NT2/D1 (cell line): ENCODE measurements around the gene TTLL11.

Experiments
- DNase-seq: peaks from one replicate; pipeline ENCODE4 v3.0.0-alpha.2; 2011; ENCODE audit warnings: low read depth, low spot score
- H3K27me3 ChIP-seq: 2 replicates; pipeline ENCODE4 v1.6.0; 2011; ENCODE audit warnings: mild to moderate bottlenecking; ENCODE audit not compliant: insufficient read length, insufficient read depth
- H3K36me3 ChIP-seq: 2 replicates; pipeline ENCODE4 v1.6.1; 2011; ENCODE audit warnings: mild to moderate bottlenecking, low read length, mixed read lengths; ENCODE audit not compliant: insufficient read depth, insufficient read length
- H3K4me1 ChIP-seq: 2 replicates; pipeline ENCODE4 v1.5.1; 2011; ENCODE audit not compliant: insufficient read depth, insufficient read length
- H3K4me3 ChIP-seq: 2 replicates; pipeline ENCODE4 v1.5.1; 2011; ENCODE audit warnings: low read depth; ENCODE audit not compliant: insufficient read length
- H3K9ac ChIP-seq: 2 replicates; pipeline ENCODE4 v1.6.0; 2011; ENCODE audit warnings: low read depth; ENCODE audit not compliant: insufficient read length
- H3K9me3 ChIP-seq: 2 replicates; pipeline ENCODE4 v1.5.1; 2011; ENCODE audit warnings: mild to moderate bottlenecking, low read length; ENCODE audit not compliant: insufficient read depth
- SUZ12 ChIP-seq: IDR thresholded peaks from 2 replicates; pipeline ENCODE4 v1.6.1; 2011; ENCODE audit not compliant: insufficient read length, insufficient read depth; ENCODE audit errors: extremely low read depth
- YY1 ChIP-seq: IDR thresholded peaks from 2 replicates; pipeline ENCODE4 v1.6.1; 2011; ENCODE audit not compliant: insufficient read length, insufficient read depth
- ZNF274 ChIP-seq: IDR thresholded peaks from 2 replicates; pipeline ENCODE4 v1.6.1; 2011; ENCODE audit warnings: mild to moderate bottlenecking, low read depth, low read length

TTLL11 gene

GRCh38 chr9:122124048-122124447 is 30.9 kb upstream of the TTLL11 start:
- Histone ChIP-seq H3K4me3 (no peak overlapping the region), H3K27me3 (peaks cover 26% of the 10 kb centered on the region), H3K4me1 (peaks cover 25% of the 10 kb centered on the region), H3K9me3 (no peaks in the 10 kb centered on the region), H3K9ac (no peak overlapping the region), H3K36me3 (no peaks in the 10 kb centered on the region)
- no peak for DNase-seq
- TF ChIP-seq YY1 (no peak), SUZ12 (no peak), ZNF274 (no peak)

GRCh38 chr9:122122903-122123632 is 30.0 kb upstream of the TTLL11 start:
- H3K9ac ChIP-seq: no peak overlapping the region
- TF ChIP-seq YY1 (no peak), SUZ12 (no peak), ZNF274 (no peak)

GRCh38 chr9:122122468-122122867 is 29.4 kb upstream of the TTLL11 start:
- Histone ChIP-seq H3K4me3 (no peak overlapping the region), H3K36me3 (no peaks in the 10 kb centered on the region), H3K27me3 (peaks cover 23% of the 10 kb centered on the region), H3K9me3 (no peaks in the 10 kb centered on the region), H3K9ac (no peak overlapping the region), H3K4me1 (peaks cover 22% of the 10 kb centered on the region)
- no peak for DNase-seq
- TF ChIP-seq ZNF274 (no peak), YY1 (no peak), SUZ12 (no peak)

More at GRCh38 chr9:122122903-122123632, 30.0 kb upstream of the TTLL11 start:
- Histone ChIP-seq H3K4me1 (peaks cover 25% of the 10 kb centered on the region), H3K27me3 (peaks cover 26% of the 10 kb centered on the region), H3K4me3 (no peak overlapping the region), H3K9me3 (no peaks in the 10 kb centered on the region), H3K36me3 (no peaks in the 10 kb centered on the region)
- peak; percentile 73 for DNase-seq

GRCh38 chr9:122121931-122122330 is 28.8 kb upstream of the TTLL11 start:
- Histone ChIP-seq H3K27me3 (peaks cover 18% of the 10 kb centered on the region), H3K9ac (no peak overlapping the region), H3K9me3 (no peaks in the 10 kb centered on the region), H3K4me3 (no peak overlapping the region), H3K4me1 (peaks cover 20% of the 10 kb centered on the region), H3K36me3 (no peaks in the 10 kb centered on the region)
- DNase-seq: no peak
- TF ChIP-seq YY1 (no peak), SUZ12 (no peak), ZNF274 (no peak)

GRCh38 chr9:122121391-122121790 is 28.3 kb upstream of the TTLL11 start:
- Histone ChIP-seq H3K4me3 (no peak overlapping the region), H3K9ac (no peak overlapping the region), H3K27me3 (peaks cover 12% of the 10 kb centered on the region), H3K4me1 (peaks cover 22% of the 10 kb centered on the region), H3K9me3 (no peaks in the 10 kb centered on the region), H3K36me3 (no peaks in the 10 kb centered on the region)
- TF ChIP-seq ZNF274: no peak
- no peak for TF ChIP-seq SUZ12
- no peak for TF ChIP-seq YY1
- DNase-seq: no peak

- no peak for TF ChIP-seq YY1
- no peak for TF ChIP-seq ZNF274
- no peak for TF ChIP-seq SUZ12
- H3K9me3 ChIP-seq: no peaks in the 10 kb centered on the region
- no peaks in the 10 kb centered on the region for H3K36me3 ChIP-seq
- H3K4me3 ChIP-seq: no peak overlapping the region
- no peak overlapping the region for H3K9ac ChIP-seq
- no peak for DNase-seq
- H3K4me1 ChIP-seq: peaks cover 20% of the 10 kb centered on the region
- H3K27me3 ChIP-seq: peaks cover 4% of the 10 kb centered on the region
Measured at GRCh38 chr9:122120316-122121071, 27.4 kb upstream of the TTLL11 start.

GRCh38 chr9:122119721-122120120 is 26.6 kb upstream of the TTLL11 start:
- H3K9me3 ChIP-seq: no peaks in the 10 kb centered on the region
- no peaks in the 10 kb centered on the region for H3K27me3 ChIP-seq
- DNase-seq: no peak
- no peak overlapping the region for H3K4me3 ChIP-seq
- TF ChIP-seq YY1 (no peak), ZNF274 (no peak), SUZ12 (no peak)
- no peak overlapping the region for H3K9ac ChIP-seq
- no peaks in the 10 kb centered on the region for H3K36me3 ChIP-seq
- peaks cover 25% of the 10 kb centered on the region for H3K4me1 ChIP-seq
